Lower lobe of right lung (tissue), 2 donors: ENCODE measurements around the gene CA10. TPM values are rescaled to one million over a fixed set of nuclear protein-coding genes. Genes with fewer than 3 reads are reported as not detected.

Source experiments
- ATAC-seq, 2 donors: fragments of 200-7000 bp; cut with Tn5 transposase; one replicate each; pipeline ENCODE4 v1.9.1; 2020 to 2022; ENCODE audit warnings: mild to moderate bottlenecking in 2 of 2, moderate library complexity in 2 of 2
- DNase-seq: peaks from one replicate; pipeline ENCODE4 v3.0.0-alpha.2; 2020
- H3K27ac ChIP-seq: fragments of 200-600 bp; one replicate; pipeline ENCODE4 v1.8.0; 2022
- H3K27me3 ChIP-seq: fragments of 200-600 bp; one replicate; pipeline ENCODE4 v1.8.0; 2022; ENCODE audit warnings: low read depth
- H3K36me3 ChIP-seq: fragments of 200-600 bp; one replicate; pipeline ENCODE4 v1.8.0; 2022; ENCODE audit warnings: mild to moderate bottlenecking
- H3K4me1 ChIP-seq: fragments of 200-600 bp; one replicate; pipeline ENCODE4 v1.8.0; 2022
- H3K4me3 ChIP-seq: fragments of 200-600 bp; one replicate; pipeline ENCODE4 v1.8.0; 2022; ENCODE audit warnings: mild to moderate bottlenecking
- H3K9me3 ChIP-seq: fragments of 200-600 bp; one replicate; pipeline ENCODE4 v1.8.0; 2022
- CTCF ChIP-seq: fragments of 200-600 bp; IDR thresholded peaks from one replicate; pipeline ENCODE4 v1.8.0; 2022; ENCODE audit warnings: antibody characterized with exemption, mild to moderate bottlenecking
- intact Hi-C: fragments of 100-400 bp; cut with DNase I; formaldehyde crosslinking; loops from one replicate; pipeline ENCODE4 v1.11.0; 2022
- total RNA-seq: library from RNA; stranded (reverse); fragmentation: NEBNext Ultra II Directional; extraction: Animal tissue kit (Norgen Biotek cat#: 25700); gene quantifications from one replicate; pipeline ENCODE4 v1.2.1, GENCODE V29; 2021
- donor health status: DM: no; HTN: yes; CAD: no; lungs with severe emphysema.

Gene CA10
- total RNA-seq, 1 donor from 2014 or later = not detected

DNA sequence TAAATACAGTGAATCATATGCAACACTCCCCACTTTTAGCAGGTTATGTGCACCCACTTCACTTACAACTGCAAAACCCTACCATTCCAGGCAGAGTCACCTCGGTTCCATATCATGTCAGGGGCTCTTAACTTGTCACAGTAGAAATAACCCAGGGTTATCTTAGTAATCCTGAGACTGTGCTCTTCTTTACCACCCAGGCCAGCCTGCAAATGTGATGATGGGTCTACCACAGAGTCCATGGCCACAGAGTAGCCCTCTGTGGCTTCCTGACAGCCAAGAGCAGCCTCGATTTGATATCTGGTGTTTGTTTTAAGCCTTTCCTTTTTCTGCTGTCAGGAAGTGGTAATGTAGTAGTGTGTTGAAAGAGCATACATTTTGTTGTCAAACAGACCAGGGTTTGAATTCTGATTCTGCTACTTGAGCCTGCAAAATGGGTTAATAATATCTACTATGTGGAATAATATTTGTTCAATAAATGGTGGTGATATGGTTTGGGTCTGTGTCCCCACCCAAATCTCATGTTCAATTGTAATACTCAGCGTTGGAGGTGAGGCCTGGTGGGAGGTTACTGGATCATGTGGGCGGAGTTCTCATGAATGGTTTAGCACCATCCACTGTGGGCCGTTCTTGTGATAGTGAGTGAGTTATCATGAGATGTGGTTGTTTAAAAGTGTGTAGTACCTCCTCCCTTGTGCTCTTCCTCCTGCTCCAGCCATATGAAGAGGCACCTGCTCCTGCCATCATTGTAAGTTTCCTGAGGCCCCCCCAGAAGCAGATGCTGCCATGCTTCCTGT is 481.6 kb downstream of the CA10 start:
- Histone ChIP-seq H3K36me3 (no peaks in the 10 kb centered on the region), H3K4me3 (no peak overlapping the region), H3K9me3 (no peaks in the 10 kb centered on the region), H3K27ac (no peak overlapping the region), H3K4me1 (no peaks in the 10 kb centered on the region), H3K27me3 (no peaks in the 10 kb centered on the region)
- intact Hi-C loops = no loop called here
- DNase-seq (no peak), ATAC-seq (no peak)
- no peak for TF ChIP-seq CTCF

DNA sequence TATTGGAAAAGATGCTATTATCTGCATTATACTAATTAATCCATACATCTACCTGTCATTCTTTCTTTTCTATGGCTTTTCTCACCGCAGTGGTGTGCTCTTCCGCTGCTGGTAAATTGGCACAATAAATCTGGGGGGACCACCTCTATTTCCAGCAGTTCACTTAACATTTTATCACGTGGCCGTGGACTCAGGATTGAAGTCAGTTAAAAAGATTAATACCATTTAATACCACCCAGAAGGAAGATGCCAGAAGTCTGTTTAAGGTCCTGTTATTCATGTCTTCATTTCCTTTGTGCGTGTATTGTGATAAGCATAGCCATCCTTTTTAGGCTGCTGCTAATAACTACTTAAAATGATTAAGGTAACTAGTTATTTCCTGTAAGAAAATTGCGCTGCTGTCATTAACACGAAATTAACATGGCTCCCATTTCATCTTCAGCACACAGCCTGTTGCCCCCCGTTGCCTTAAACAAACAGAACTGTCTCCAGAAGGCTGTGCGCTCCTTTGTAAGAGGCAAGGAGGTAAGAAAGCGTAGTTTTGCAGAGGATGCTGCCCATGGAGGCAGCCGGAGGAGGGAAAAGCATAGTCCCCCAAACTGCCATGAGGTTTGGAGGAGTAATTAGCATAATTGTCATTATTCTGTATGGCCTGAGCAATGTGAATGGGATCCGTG is 483.8 kb downstream of the CA10 start:
- intact Hi-C loops = no loop called here
- H3K4me1 ChIP-seq = no peaks in the 10 kb centered on the region
- no peak overlapping the region for H3K27ac ChIP-seq
- H3K9me3 ChIP-seq = no peaks in the 10 kb centered on the region
- no peaks in the 10 kb centered on the region for H3K36me3 ChIP-seq
- ATAC-seq (no peak), DNase-seq (no peak)
- no peak for TF ChIP-seq CTCF
- H3K27me3 ChIP-seq = no peaks in the 10 kb centered on the region
- no peak overlapping the region for H3K4me3 ChIP-seq

DNA sequence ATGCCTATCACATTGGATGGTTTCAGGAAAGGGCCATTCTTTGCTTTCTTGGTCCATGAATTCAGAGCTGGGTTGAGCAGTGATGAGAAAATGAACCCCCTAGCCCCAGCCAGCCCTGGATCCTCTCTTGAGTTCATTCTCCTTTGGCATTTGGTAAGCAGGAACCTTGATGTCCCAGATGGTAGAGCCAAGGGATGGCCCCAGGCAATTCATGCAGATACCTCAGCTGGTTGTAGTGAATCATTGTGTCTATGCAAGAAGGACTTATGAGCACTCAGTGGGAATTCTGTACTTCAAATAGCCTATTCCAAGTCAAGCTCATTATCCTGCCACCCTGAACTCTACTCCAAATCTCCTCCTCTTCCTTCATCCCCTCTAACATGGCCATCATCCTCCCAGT is 485.4 kb downstream of the CA10 start:
- no peak overlapping the region for H3K27ac ChIP-seq
- H3K27me3 ChIP-seq = no peaks in the 10 kb centered on the region
- no peak overlapping the region for H3K4me3 ChIP-seq
- no peak for ATAC-seq
- no peak for TF ChIP-seq CTCF
- no peaks in the 10 kb centered on the region for H3K9me3 ChIP-seq
- no peaks in the 10 kb centered on the region for H3K36me3 ChIP-seq
- no peaks in the 10 kb centered on the region for H3K4me1 ChIP-seq
- intact Hi-C loops = no loop called here
- no peak for DNase-seq

DNA sequence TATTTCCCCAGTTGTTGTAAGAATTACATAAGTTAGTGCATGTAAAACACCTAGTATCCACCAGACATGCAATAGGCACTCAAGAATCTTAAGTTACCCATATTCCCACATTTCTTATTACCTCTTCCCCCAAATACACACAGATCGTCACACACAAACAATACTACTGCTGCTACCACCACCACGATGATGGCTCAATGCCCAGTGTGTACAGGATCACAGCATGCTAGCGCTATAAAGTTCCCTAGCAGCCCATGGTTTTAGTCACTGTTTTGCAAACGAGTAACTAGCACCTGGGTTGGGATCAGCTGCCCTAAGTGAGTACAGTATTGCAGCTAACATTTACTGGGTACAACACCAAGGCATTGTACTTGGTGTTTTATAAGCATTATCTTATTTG is 486.4 kb downstream of the CA10 start:
- no peaks in the 10 kb centered on the region for H3K27me3 ChIP-seq
- H3K27ac ChIP-seq = no peak overlapping the region
- H3K4me3 ChIP-seq = no peak overlapping the region
- no peak for TF ChIP-seq CTCF
- ATAC-seq (no peak), DNase-seq (no peak)
- intact Hi-C loops = no loop called here
- H3K9me3 ChIP-seq = no peaks in the 10 kb centered on the region
- no peaks in the 10 kb centered on the region for H3K4me1 ChIP-seq
- H3K36me3 ChIP-seq = no peaks in the 10 kb centered on the region

GRCh38 chr17:51670899-51671298 is 487.6 kb downstream of the CA10 start:
- Histone ChIP-seq H3K27ac (no peak overlapping the region), H3K4me1 (no peaks in the 10 kb centered on the region), H3K9me3 (no peaks in the 10 kb centered on the region), H3K27me3 (no peaks in the 10 kb centered on the region), H3K4me3 (no peak overlapping the region), H3K36me3 (no peaks in the 10 kb centered on the region)
- no peak for DNase-seq
- ATAC-seq = peak in 1 of 2 donors; percentile 15
- intact Hi-C loops = no loop called here
- TF ChIP-seq CTCF = no peak
